Measurements from ENCODE around the gene SYNPO2L.

DNA sequence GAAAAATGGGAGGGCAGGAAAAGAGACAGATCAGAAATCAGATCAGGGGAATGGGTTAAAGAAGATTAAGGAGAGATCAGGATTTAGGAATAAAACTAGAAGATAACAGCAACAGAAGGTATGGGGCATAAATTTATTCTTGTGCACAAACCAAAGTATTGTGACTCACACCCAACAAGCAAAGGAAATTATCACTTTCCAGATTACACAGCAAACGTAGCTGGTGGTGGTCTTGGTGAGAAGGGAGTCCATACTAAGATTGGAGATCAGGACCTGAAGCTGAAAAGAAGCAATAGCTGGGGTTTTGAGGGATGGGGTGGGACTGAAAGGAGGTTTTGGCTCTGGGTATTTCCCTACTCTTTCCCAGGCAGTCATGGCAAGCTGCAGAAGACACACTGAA, 11.1 kb downstream of the SYNPO2L start:
- TF ChIP-seq, protein P1, sequence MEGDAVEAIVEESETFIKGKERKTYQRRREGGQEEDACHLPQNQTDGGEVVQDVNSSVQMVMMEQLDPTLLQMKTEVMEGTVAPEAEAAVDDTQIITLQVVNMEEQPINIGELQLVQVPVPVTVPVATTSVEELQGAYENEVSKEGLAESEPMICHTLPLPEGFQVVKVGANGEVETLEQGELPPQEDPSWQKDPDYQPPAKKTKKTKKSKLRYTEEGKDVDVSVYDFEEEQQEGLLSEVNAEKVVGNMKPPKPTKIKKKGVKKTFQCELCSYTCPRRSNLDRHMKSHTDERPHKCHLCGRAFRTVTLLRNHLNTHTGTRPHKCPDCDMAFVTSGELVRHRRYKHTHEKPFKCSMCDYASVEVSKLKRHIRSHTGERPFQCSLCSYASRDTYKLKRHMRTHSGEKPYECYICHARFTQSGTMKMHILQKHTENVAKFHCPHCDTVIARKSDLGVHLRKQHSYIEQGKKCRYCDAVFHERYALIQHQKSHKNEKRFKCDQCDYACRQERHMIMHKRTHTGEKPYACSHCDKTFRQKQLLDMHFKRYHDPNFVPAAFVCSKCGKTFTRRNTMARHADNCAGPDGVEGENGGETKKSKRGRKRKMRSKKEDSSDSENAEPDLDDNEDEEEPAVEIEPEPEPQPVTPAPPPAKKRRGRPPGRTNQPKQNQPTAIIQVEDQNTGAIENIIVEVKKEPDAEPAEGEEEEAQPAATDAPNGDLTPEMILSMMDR (IDR thresholded peaks at IDR 0.05 in 4 of 5, conservative IDR thresholded peaks at IDR 0.05 in 1 of 5): no peak
- TF ChIP-seq POLR2A (IDR thresholded peaks at IDR 0.05): no peak

All from gastrocnemius medialis (tissue), 4 donors.